NCI-H2196 (cell line): ENCODE data around the gene FAM217B.
A peak's percentile ranks its signal among the peaks of the same experiment; 100 is the strongest.

Experiments used
- DNase-seq: peaks from one replicate; lab custom pipeline; 2025; ENCODE audit not compliant: unreplicated experiment; lab: John Stamatoyannopoulos, UW

Gene FAM217B

DNA sequence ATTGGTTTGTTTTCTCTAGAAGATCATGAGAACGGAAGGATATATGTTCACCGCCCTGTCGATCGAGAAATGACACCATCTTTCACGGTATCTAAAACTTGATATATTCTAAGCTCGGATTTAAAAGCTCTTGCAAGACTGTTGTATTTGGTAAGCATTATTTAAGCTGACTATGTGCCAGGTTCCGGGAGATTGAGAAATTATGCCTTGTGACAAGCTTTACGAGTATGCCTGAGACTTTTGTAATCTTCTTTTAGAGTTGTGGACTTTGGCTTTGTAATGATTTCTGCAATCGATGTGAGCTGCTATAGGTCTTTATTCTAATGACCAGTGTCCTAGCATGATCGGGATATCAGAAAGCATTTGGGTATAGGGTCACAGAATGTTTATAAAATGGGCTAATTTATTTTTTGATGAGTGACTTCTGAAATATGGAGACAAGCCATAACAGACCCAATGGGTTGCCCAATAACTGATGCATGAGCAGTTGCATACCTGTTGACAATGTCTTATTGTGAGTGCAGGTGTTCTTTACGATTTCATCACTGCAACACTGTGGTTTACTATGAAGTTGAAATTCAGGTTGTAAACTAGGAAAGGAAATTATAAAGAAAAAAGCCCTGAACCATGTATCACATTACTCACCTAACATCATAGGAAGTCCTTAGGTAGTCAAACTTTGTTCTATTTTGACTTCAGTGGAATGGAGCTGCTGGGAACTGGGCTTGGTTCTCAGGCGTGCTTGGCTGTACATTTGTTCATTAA lies 32.0 kb downstream of the FAM217B start:
- peak; percentile 28 for DNase-seq

DNA sequence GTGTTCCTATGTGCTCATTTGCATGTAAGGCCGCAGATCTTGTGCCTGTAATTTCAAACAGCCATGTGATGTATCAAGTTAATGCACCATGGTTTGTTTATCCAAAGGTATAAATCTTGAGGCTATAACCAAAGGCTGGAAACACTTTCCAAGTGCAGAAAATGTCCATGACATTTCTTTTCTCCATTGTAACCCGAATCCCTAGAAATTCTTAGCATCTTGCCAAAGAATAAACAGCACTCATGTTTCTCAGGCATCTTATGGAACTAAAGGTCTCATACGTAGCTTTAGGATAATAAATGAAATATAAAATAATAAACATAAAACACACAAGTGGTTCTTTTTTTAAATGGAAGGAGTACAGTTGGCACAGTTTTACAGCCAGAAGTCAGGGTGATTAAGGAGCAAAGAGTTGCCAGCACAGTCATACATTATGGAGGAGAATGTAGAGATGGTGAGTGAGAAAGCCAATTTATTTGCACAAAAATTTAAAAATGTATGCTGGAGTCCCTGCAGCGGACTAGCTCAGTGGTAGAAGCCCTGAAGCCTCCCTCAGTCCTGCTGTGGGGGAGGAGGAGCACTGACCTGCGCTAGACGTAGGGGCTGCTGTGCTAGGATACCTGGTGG lies 36.1 kb downstream of the FAM217B start:
- DNase-seq = no peak

DNA sequence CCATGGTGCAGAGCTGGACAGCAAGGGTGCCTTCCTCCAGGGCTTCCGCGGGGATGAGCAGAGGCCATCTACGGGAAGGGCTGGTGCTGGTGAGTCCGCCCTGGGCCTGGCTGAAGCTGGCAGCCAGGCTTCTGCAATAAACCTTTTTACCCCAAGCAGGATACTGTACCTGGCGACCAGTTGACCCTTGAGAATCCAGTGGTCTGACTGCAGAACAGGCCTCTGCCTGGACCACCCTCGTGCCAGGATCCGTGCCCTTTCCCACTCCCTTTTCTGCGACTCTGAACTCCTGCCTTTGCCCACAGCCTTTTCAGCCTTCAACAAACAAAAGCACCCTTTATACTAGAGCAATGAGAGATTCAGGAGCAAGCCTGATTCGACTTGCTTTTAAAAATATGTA lies 36.9 kb downstream of the FAM217B start:
- DNase-seq = no peak

DNA sequence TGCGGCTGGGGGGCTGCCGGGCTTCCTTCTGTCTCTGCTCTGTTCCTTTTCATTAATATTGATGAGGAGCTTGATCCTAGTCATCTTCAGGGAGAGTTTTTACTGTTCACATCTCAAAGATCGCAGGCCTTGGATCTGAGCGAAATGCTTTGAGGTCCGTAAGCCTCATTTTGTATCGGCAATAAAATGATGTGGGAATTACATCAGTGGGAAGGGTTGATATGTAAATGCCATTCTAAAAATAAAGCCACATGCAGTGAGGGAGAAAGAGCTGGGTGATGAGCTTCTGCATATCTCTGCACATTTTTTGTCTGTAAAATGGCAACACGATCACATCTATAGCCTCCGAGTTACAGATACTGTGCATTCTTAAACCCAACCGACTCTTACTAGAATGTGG lies 42.9 kb downstream of the FAM217B start:
- DNase-seq = no peak

DNA sequence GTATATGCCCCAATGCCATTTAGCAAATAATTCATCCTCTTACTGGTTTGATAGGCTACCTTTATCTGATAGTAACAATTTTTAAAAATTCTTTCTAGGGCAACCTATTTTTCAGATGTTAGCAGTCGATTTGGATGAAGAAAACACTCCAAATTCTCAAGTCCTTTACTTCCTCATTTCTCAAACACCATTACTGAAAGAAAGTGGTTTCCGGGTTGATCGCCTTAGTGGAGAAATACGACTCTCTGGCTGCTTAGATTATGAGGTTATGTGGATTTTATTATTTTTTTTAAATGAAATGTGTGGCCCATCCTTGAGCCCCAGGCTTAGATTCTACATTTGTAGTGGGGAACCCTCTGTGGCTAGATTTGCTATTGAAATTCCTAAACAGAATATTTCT lies 44.4 kb downstream of the FAM217B start:
- no peak for DNase-seq

DNA sequence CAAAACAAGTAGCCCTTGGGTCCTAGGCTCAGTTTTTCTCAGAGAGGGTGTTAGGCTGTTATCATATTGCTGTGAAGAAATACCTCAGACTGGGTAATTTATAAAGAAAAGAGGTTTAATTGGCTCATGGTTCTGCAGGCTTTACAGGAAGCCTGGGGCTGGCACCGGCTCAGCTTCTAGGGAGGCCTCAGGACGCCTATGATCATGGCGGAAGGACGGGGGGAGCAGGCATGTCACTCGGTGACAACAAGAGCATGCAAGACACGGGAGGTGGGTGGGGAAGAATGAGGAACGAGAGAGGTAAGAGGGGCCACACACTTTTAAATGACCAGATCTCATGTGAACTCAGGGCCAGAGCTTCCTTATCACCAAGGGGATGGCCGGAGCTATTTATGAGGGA lies 45.0 kb downstream of the FAM217B start:
- no peak for DNase-seq

DNA sequence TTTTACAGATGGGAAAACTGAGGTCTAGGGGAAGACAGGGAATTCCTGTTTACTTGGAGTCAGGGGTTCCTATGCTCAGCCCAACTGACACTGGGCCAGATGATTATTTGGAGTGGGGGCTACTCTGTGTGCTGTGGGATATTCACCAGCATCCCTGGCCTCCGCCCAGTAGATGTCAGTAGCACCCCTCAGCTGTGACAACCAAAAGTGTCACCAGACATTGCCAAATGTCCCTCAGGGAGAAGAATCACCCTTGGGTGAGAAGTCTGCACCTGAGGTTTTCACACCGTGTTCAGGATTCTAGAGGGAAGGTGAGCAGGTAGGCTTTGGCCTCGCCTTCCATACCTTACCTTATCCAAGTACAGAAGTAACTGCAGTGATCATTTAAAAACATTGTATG lies 45.7 kb downstream of the FAM217B start:
- no peak for DNase-seq

DNA sequence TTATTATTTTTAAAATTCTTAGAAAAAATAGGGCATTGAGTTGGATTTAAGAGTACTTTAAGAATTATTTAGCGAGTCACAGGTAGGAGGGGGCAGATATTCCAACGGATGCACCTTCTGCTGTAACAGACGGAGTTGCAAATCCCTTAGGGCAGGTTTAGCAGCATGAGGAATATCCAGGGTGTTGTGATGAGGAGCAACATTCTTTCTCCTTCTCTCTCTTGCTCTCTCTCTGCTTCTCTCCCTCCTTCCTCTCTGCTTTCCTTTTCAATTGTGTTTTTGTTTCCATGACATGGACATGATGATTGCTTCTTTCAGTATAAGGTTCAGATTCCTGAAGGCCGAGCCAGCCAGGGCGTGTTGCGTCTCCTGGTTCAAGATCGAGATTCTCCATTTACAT lies 46.9 kb downstream of the FAM217B start:
- no peak for DNase-seq

DNA sequence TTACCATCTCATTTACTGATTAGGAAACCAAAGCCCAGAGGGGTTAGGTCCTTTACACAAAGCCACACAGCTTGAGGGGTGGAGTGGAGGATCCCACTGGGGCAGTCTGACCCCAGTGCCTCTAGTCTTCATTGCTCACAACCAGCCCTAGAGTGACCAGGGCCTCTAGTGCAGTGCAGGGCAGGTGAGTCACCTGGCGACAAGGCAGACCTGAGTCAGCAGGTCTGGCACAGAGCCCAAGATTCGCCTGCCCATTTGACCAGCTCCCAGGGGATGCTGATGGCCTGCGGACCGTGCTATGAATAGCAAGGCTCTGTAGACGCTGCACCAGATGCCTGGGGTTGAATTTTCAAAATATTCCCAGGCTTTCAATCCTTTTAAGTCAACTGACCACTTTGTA lies 48.0 kb downstream of the FAM217B start:
- peak; percentile 87 for DNase-seq

DNA sequence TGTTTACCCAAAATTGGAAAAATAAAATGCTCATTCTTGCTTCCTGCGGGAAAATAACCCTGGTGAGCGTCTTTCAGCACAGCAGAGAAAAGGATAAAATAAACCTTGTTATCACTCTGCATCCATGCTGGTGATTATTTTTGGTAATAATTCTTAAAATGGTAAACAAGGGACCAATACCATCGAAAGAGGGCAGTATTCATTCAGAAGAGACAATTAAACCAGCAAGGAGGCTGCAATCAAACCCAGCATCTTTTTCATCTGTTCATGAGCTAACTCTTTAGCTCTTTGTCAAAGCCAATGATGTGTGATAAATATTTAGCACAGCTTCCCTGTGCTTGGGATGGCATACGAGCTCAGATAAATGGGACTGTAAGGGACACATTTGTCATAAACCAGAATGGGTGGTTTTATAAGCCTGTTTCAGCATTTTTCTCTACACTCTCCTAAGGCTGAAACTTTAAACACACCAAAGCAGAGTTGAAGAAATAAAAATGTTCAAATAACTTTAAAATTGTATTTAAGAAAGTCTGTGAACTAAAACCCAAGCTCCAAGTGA lies 52.4 kb downstream of the FAM217B start:
- no peak for DNase-seq

DNA sequence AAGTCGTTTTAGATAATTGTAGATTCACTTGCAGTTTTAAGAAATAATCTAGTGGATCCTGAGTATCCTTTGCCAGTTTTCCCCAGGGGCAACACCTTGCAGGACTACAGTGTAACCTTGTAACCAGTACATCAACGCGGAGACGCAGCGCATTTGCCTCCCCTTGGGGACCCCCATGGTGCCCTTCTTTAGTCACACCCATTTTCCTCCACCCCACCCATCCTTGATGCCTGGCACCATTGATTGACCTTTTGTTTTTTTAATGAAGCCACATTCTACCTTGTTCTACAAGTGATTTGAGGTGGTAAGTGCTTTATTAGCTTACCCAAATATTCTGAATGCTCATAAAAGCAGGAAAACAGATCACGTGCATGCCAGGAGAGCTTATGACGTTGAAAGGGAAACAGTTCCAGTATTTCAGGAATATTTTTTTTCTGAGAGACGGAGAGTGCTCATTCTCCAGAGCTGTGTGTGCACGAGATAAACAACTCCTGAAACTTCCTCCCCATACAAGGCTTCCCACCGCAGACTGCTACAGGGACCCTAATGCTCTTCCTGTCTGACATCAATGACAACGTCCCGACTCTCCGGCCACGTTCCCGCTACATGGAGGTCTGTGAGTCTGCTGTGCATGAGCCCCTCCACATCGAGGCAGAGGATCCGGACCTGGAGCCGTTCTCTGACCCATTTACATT lies 53.7 kb downstream of the FAM217B start:
- DNase-seq = no peak

DNA sequence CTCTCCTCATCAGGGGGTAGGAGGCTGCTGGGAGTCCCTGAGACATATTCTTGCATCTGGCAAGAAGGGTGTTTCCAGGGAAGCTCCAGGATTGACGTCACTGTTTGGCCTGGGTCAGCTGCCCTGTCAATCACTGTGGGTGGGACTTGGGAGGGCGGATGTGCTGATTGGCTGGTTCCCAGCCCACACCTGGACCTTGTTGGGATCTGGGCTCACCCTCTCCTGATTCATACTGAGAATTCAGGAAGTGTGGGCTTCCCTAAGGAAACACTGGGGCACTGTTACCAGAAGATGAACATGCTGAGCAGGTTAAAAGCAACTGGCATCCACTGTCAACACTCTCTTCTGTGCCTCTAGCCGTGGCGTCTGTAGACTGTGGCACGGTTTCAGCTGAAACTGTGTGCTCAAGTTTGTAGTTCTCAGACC lies 54.5 kb downstream of the FAM217B start:
- no peak for DNase-seq

DNA sequence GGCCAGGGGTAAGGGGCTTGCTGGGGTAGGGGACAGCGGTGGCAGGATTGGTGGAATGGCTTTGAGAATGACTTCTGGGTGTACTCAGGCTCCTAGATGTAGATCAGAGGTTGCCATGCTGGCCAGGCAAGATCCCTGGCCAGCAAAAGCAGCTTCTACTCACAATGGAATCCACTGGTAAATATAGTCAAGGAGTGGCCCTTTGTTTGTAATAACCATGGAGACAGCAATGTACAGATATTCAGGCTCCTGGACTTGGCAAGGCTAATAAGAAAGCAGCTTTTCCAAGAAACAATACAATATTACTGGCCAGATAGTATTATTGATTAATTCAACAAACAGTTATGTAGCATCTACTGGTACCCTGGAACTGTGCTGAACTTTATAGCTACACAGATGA lies 55.9 kb downstream of the FAM217B start:
- no peak for DNase-seq

DNA sequence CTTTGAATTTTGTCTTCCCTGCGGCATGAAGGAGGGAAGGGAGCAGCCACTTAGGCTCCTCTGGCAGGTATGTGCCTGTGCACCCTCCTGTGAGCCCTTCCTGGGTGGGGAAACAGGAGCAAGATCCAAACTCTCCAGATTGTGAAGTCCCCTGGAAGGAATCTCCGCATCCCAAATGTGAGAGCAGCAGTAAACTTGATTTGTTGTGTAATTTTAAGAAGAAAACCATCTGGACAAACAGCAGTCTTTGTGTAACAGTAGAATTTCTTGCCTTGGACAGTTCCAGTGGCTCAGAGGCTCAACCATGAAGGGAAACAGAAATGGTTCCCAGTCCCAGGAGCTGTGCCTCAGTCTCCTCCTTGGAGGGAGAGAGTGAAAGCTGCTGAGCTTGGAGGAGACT lies 57.7 kb downstream of the FAM217B start:
- no peak for DNase-seq
